T-helper 17 cell (primary cell): ENCODE measurements around the gene TMEM151A. TPM values are rescaled to one million over a fixed set of nuclear protein-coding genes. Genes with fewer than 3 reads are reported as not detected.
"Not testable (repeated sequence)": the region's sequence is repeated elsewhere in the genome, so short reads cannot be mapped to it uniquely, and the experiment has no call there.

Source experiments
- ATAC-seq: fragments of 150-1000 bp; cut with Tn5 transposase; 2 replicates; pipeline ENCODE4 v1.10.0; 2021; ENCODE audit warnings: mild to moderate bottlenecking, moderate library complexity
- DNase-seq, 3 donors: peaks; one replicate each; pipeline versions ENCODE4 v3.0.0 to v3.0.0-alpha.2; 2020 to 2021
- H3K9me3 ChIP-seq: one replicate; pipeline ENCODE4 v1.7.0; 2013; ENCODE audit warnings: low read length, mild to moderate bottlenecking; ENCODE audit not compliant: control insufficient read depth, poor library complexity, severe bottlenecking
- H3K27ac Mint-ChIP-seq: one replicate; pipeline ENCODE4 v1.8.0; 2022; ENCODE audit warnings: mild to moderate bottlenecking, moderate library complexity, mixed read lengths
- H3K27me3 Mint-ChIP-seq: one replicate; pipeline ENCODE4 v1.8.0; 2022; ENCODE audit warnings: mixed read lengths
- H3K36me3 Mint-ChIP-seq: one replicate; pipeline ENCODE4 v1.8.0; 2022; ENCODE audit warnings: low read depth, mixed read lengths
- H3K4me1 Mint-ChIP-seq: one replicate; pipeline ENCODE4 v1.8.0; 2022; ENCODE audit warnings: mild to moderate bottlenecking, mixed read lengths
- H3K4me3 Mint-ChIP-seq: one replicate; pipeline ENCODE4 v1.8.0; 2022; ENCODE audit warnings: mild to moderate bottlenecking, moderate library complexity, mixed read lengths
- total RNA-seq, 4 donors: library from RNA in 2 of 4; stranded (reverse) in 2 of 4; gene quantifications; one replicate each; pipeline ENCODE4 v1.2.3 and lab custom pipeline; 2022 to 2026

Gene TMEM151A
- total RNA-seq, 2 donors from 2014 or later: 0.16 to 0.32 TPM

- Mint-ChIP-seq H3K4me3 (peak overlapping the region; percentile 19), H3K36me3 (peaks cover 13% of the 10 kb centered on the region), H3K27ac (no peak overlapping the region), H3K4me1 (peaks cover 34% of the 10 kb centered on the region), H3K27me3 (no peaks in the 10 kb centered on the region)
- no peaks in the 10 kb centered on the region for H3K9me3 ChIP-seq
- ATAC-seq: no peak
- no peak for DNase-seq
These were observed 19.1 kb upstream of the TMEM151A start for GRCh38 chr11:66272596-66272995.

DNA sequence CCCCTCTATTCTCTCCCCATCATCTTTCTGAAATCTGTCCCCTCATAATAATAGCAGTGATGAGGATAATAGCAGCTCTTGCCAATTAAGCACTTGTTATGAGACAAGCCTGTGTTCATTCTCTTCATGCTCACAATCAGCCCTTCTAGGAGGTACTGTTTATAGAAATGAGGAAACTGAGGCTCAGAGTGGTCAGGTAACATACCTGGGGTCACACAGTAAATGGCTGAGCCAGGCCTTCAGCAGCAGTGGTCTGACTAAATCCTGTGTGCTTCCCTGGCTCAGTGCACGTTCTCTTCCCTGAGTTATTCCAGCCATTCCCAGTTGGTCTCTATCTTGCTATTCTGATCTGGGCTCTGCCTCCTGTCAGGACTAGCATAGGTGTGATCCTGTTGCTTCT lies 17.5 kb upstream of the TMEM151A start:
- ATAC-seq (no peak), DNase-seq (no peak)
- Mint-ChIP-seq H3K36me3 (peaks cover 9% of the 10 kb centered on the region), H3K27ac (no peak overlapping the region), H3K27me3 (no peaks in the 10 kb centered on the region), H3K4me1 (peaks cover 29% of the 10 kb centered on the region), H3K4me3 (no peak overlapping the region)
- no peaks in the 10 kb centered on the region for H3K9me3 ChIP-seq

- peaks cover 7% of the 10 kb centered on the region for H3K36me3 Mint-ChIP-seq
- no peak overlapping the region for H3K4me3 Mint-ChIP-seq
- H3K4me1 Mint-ChIP-seq: peaks cover 25% of the 10 kb centered on the region
- DNase-seq (no peak), ATAC-seq (no peak)
- no peak overlapping the region for H3K27ac Mint-ChIP-seq
- no peaks in the 10 kb centered on the region for H3K27me3 Mint-ChIP-seq
- H3K9me3 ChIP-seq: no peaks in the 10 kb centered on the region
These were observed 16.3 kb upstream of the TMEM151A start for GRCh38 chr11:66275396-66275795.

GRCh38 chr11:66275984-66276612 lies 15.6 kb upstream of the TMEM151A start:
- no peak for DNase-seq
- Mint-ChIP-seq H3K36me3 (peaks cover 7% of the 10 kb centered on the region), H3K27me3 (no peaks in the 10 kb centered on the region), H3K4me1 (peaks cover 22% of the 10 kb centered on the region), H3K27ac (no peak overlapping the region), H3K4me3 (no peak overlapping the region)
- ATAC-seq: no peak
- H3K9me3 ChIP-seq: no peaks in the 10 kb centered on the region

- H3K27me3 Mint-ChIP-seq, H3K9me3 ChIP-seq, ATAC-seq, H3K4me3 Mint-ChIP-seq, DNase-seq, H3K36me3 Mint-ChIP-seq: not testable (repeated sequence)
- Mint-ChIP-seq H3K4me1 (peaks cover 23% of the 10 kb centered on the region), H3K27ac (peak overlapping the region; percentile 67)
These were observed 15.1 kb upstream of the TMEM151A start for GRCh38 chr11:66276619-66277018.

DNA sequence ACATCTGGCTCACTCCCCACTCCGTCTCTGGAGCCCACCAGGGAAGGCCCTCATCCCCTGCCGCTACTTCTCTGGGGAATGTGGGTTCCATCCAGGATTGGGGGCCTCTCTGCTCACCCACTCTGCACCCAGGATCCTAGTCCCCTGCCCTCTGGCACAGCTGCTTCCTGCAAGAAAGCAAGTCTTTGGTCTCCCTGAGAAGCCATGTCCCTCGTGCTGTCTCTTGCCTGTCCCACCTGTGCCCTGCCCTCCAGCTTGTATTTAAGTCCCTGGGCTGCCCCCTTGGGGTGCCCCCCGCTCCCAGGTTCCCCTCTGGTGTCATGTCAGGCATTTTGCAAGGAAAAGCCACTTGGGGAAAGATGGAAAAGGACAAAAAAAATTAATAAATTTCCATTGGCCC lies 14.6 kb upstream of the TMEM151A start:
- peak overlapping the region; percentile 19 for H3K4me3 Mint-ChIP-seq

DNA sequence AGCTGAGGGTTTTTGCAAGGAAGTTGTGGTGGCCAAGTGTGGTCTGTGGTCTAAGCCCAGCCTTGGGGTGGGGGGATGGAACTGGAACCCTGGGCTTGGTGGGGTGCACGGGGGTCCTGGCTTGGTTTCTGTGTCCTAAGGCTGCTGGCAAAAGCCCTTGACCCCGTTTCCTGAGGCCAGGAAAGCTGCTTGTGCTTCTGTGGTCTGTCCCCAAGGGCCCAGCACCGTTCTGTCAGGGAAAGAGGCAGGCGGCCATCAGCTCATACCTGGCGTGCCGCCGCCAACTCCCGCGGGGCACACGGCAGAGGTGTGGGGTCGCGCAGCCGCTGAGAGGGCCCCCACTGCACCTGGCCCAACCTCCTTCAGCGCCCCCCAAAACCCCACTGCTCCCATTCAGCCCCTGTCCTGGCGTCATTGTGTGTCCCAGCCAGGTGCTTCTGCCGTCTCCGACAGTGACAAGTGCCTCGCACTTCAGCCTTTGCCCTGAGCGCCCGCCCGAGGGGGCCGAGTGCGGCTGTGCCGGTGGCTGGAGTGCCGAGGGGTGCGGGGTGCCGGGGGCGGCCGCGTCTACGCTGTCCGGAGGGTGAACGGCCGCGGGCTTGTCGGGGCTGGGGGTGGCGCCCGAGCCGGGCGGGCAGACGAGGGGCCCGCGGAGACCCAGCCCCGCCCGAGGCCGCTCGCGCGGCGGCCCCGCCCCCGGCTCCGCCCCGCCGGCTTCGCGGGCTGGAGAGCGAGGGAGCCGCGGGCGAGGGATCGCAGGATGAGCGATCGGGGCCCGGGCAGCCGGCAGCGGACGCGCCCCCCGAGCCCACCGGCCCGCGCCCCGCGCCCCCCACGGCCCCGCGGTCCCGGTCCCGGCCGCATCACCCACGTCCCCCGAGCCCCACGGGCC lies 14.0 kb upstream of the TMEM151A start, which contains the start of gene CNIH2:
CNIH2 (plus strand) TSS at position 705 of the 892 bp plus-strand sequence. CDS start 282 bp downstream, outside the sequence.
- no peaks in the 10 kb centered on the region for H3K27me3 Mint-ChIP-seq
- H3K9me3 ChIP-seq: no peaks in the 10 kb centered on the region
- H3K27ac Mint-ChIP-seq: peak within 1 kb of the TSS; percentile 94
- H3K36me3 Mint-ChIP-seq: peaks cover 7% of the 10 kb centered on the region
- DNase-seq (peak; percentile 52 to 64 (median 58)), ATAC-seq (peak; percentile 40)
- peak within 1 kb of the TSS; percentile 89 for H3K4me3 Mint-ChIP-seq
- H3K4me1 Mint-ChIP-seq: peaks cover 32% of the 10 kb centered on the region

More for the DNA sequence above, 14.6 kb upstream of the TMEM151A start:
- not testable (repeated sequence) for ATAC-seq, DNase-seq, H3K36me3 Mint-ChIP-seq, H3K27me3 Mint-ChIP-seq, H3K9me3 ChIP-seq
- Mint-ChIP-seq H3K27ac (peak overlapping the region; percentile 67), H3K4me1 (peaks cover 26% of the 10 kb centered on the region)

- H3K36me3 Mint-ChIP-seq: peaks cover 4% of the 10 kb centered on the region
- peak overlapping the region; percentile 89 for H3K4me3 Mint-ChIP-seq
- peaks cover 32% of the 10 kb centered on the region for H3K4me1 Mint-ChIP-seq
- no peak for DNase-seq
- peak overlapping the region; percentile 94 for H3K27ac Mint-ChIP-seq
- H3K27me3 Mint-ChIP-seq: no peaks in the 10 kb centered on the region
- no peak for ATAC-seq
- H3K9me3 ChIP-seq: no peaks in the 10 kb centered on the region
These were observed 13.2 kb upstream of the TMEM151A start for GRCh38 chr11:66278363-66279091.

GRCh38 chr11:66279092-66279734 lies 12.5 kb upstream of the TMEM151A start:
- H3K36me3 Mint-ChIP-seq: peaks cover under 1% of the 10 kb centered on the region
- H3K4me1 Mint-ChIP-seq: peaks cover 29% of the 10 kb centered on the region
- H3K27me3 Mint-ChIP-seq: no peaks in the 10 kb centered on the region
- H3K4me3 Mint-ChIP-seq: peak overlapping the region; percentile 89
- ATAC-seq (no peak), DNase-seq (no peak)
- peak overlapping the region; percentile 94 for H3K27ac Mint-ChIP-seq
- no peaks in the 10 kb centered on the region for H3K9me3 ChIP-seq

GRCh38 chr11:66280428-66280827 lies 11.3 kb upstream of the TMEM151A start:
- DNase-seq (no peak), ATAC-seq (no peak)
- H3K4me1 Mint-ChIP-seq: peaks cover 23% of the 10 kb centered on the region
- H3K27ac Mint-ChIP-seq: peak overlapping the region; percentile 94
- no peaks in the 10 kb centered on the region for H3K27me3 Mint-ChIP-seq
- H3K9me3 ChIP-seq: no peaks in the 10 kb centered on the region
- H3K4me3 Mint-ChIP-seq: no peak overlapping the region
- no peaks in the 10 kb centered on the region for H3K36me3 Mint-ChIP-seq

DNA sequence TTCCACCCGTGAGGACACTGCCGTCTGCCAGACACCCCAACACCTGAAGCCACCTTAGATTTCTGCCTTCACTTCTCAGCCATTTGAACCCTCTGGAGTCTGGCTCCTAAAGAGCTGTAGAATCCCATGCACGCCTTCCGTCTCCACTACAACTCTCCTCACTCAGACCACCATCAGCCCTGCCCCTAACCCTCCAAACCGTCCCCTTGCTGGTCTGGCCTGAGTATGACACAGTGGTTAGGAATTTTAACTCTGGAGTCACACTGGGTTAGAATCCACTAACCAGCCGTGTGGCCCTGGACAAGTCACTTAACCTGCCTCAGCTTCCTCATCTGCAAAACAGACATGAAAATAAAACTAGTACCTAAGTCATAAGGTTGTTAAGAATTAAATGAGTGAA lies 10.7 kb upstream of the TMEM151A start:
- Mint-ChIP-seq H3K27me3 (no peaks in the 10 kb centered on the region), H3K4me3 (peak overlapping the region; percentile 60), H3K27ac (peak overlapping the region; percentile 94), H3K36me3 (no peaks in the 10 kb centered on the region), H3K4me1 (peaks cover 26% of the 10 kb centered on the region)
- ATAC-seq: no peak
- H3K9me3 ChIP-seq: no peaks in the 10 kb centered on the region
- DNase-seq: no peak

GRCh38 chr11:66281776-66282467 lies 9.8 kb upstream of the TMEM151A start:
- peaks cover 26% of the 10 kb centered on the region for H3K4me1 Mint-ChIP-seq
- no peak for ATAC-seq

More at GRCh38 chr11:66281776-66282467, 9.8 kb upstream of the TMEM151A start:
- H3K4me3 Mint-ChIP-seq: peak overlapping the region; percentile 82
- no peaks in the 10 kb centered on the region for H3K27me3 Mint-ChIP-seq
- H3K36me3 Mint-ChIP-seq: no peaks in the 10 kb centered on the region
- H3K9me3 ChIP-seq: no peaks in the 10 kb centered on the region
- peak overlapping the region; percentile 94 for H3K27ac Mint-ChIP-seq
- no peak for DNase-seq
